ENCODE data around the gene CCNYL1.

- TF ChIP-seq CTCF (IDR thresholded peaks at IDR 0.05) (no peak), NFIC (IDR thresholded peaks at IDR 0.05; ENCODE audit: borderline replicate concordance) (no peak), YY1 (IDR thresholded peaks at IDR 0.05; ENCODE audit: low read depth) (no peak), USF1 (IDR thresholded peaks at IDR 0.05; ENCODE audit: borderline replicate concordance, low read depth) (no peak), GABPA (IDR thresholded peaks at IDR 0.05; ENCODE audit: low read depth) (no peak), EP300 (IDR thresholded peaks at IDR 0.05; ENCODE audit: borderline replicate concordance in 1 of 2, low read depth in 1 of 2, low read length in 1 of 2) (0 out of 4 replicates have a peak, but pooled peaks of 1 of the 2 experiments have one; percentile 13), REST (IDR thresholded peaks at IDR 0.05; ENCODE audit: low read depth, low read length) (no peak), MEF2A (IDR thresholded peaks at IDR 0.05; ENCODE audit: borderline replicate concordance, low read depth) (no peak)
Measured at GRCh38 chr2:207727261-207727660, 15.8 kb downstream of the CCNYL1 start.

All from SK-N-SH (cell line).